Hepatocyte (in vitro differentiated cells): ENCODE results near the gene ZNF92. TPM values are rescaled to one million over a fixed set of nuclear protein-coding genes. Genes with fewer than 3 reads are reported as not detected.
"Not testable (repeated sequence)": the region's sequence is repeated elsewhere in the genome, so short reads cannot be mapped to it uniquely, and the experiment has no call there.

ENCODE experiments used
- DNase-seq: peaks from one replicate; pipeline ENCODE4 v3.0.0-alpha.2; 2016; ENCODE audit warnings: low spot score
- H2AFZ ChIP-seq: fragments of 200-600 bp; sonication (generic); 2 replicates; pipeline ENCODE4 v1.6.0; 2016; ENCODE audit warnings: antibody characterized with exemption, mild to moderate bottlenecking
- H3K27ac ChIP-seq: fragments of 200-600 bp; sonication (generic); 2 replicates; pipeline ENCODE4 v1.5.1; 2016; ENCODE audit warnings: mild to moderate bottlenecking
- H3K27me3 ChIP-seq: fragments of 200-600 bp; sonication (generic); 2 replicates; pipeline ENCODE4 v1.6.1; 2016
- H3K36me3 ChIP-seq: fragments of 200-600 bp; sonication (generic); replicated peaks from 2 replicates; pipeline ENCODE4 v1.5.1; 2016; ENCODE audit warnings: low read depth; ENCODE audit not compliant: insufficient read depth
- H3K4me1 ChIP-seq: fragments of 200-600 bp; sonication (generic); 2 replicates; pipeline ENCODE4 v1.5.1; 2016; ENCODE audit warnings: mild to moderate bottlenecking, moderate library complexity; ENCODE audit not compliant: insufficient read depth
- H3K4me2 ChIP-seq: fragments of 200-600 bp; sonication (generic); 2 replicates; pipeline ENCODE4 v1.6.0; 2016
- H3K4me3 ChIP-seq: fragments of 200-600 bp; sonication (generic); 2 replicates; pipeline ENCODE4 v1.5.1; 2016; ENCODE audit warnings: mild to moderate bottlenecking
- H3K79me2 ChIP-seq: fragments of 200-600 bp; sonication (generic); 2 replicates; pipeline ENCODE4 v1.6.0; 2017; ENCODE audit warnings: mild to moderate bottlenecking
- H3K9me2 ChIP-seq: fragments of 200-600 bp; sonication (generic); replicated peaks from 2 replicates; pipeline ENCODE4 v1.6.0; 2017; ENCODE audit warnings: mild to moderate bottlenecking; ENCODE audit not compliant: insufficient read depth
- H3K9me3 ChIP-seq: fragments of 200-600 bp; sonication (generic); 2 replicates; pipeline ENCODE4 v1.5.1; 2016; ENCODE audit warnings: low read depth, mild to moderate bottlenecking
- H4K20me1 ChIP-seq: fragments of 200-600 bp; sonication (generic); 2 replicates; pipeline ENCODE4 v1.6.0; 2016; ENCODE audit warnings: mild to moderate bottlenecking; ENCODE audit not compliant: insufficient read depth, poor library complexity, severe bottlenecking
- CTCF ChIP-seq: fragments of 200-600 bp; sonication (generic); IDR thresholded peaks from 2 replicates; pipeline ENCODE4 v1.5.1; 2016; ENCODE audit warnings: antibody characterized with exemption, mild to moderate bottlenecking; ENCODE audit not compliant: poor library complexity
- EZH2 ChIP-seq: fragments of 200-600 bp; sonication (generic); IDR thresholded peaks from 2 replicates; pipeline ENCODE4 v1.6.1; 2016; ENCODE audit warnings: antibody characterized with exemption, mild to moderate bottlenecking, borderline replicate concordance
- EZH2phosphoT487 ChIP-seq: fragments of 200-600 bp; sonication (generic); IDR thresholded peaks from one replicate; pipeline ENCODE4 v1.6.1; 2018; ENCODE audit warnings: antibody characterized with exemption, mild to moderate bottlenecking, low read depth, moderate library complexity; ENCODE audit not compliant: unreplicated experiment, severe bottlenecking
- WGBS: methylation state at CpG from one replicate; pipeline ENCODE4 v1.1.6; 2016; ENCODE audit warnings: low lambda C conversion rate; ENCODE audit errors: missing lambda C conversion rate; 5-methylcytosine and 5-hydroxymethylcytosine counted together
- polyA plus RNA-seq: library from polyadenylated mRNA; unstranded; fragments of >200 nt; fragmentation: Nextera tagmentation; extraction: Ambion mirVana; gene quantifications from 2 replicates; pipeline ENCODE4 v1.2.1, GENCODE V29; 2016
- total RNA-seq: library from RNA; depleted of rRNA; stranded (reverse); fragments of >200 nt; gene quantifications from 2 replicates; pipeline ENCODE4 v1.2.3, GENCODE V29; 2014

Gene ZNF92
- total and polyA plus RNA-seq, 2 experiments from 2014 or later: 3.0 to 11.3 TPM

- peaks cover 6% of the 10 kb centered on the region for H3K4me1 ChIP-seq
- no peak for TF ChIP-seq CTCF
- TF ChIP-seq EZH2: no peak
- TF ChIP-seq EZH2phosphoT487: no peak
- no peaks in the 10 kb centered on the region for H3K27me3 ChIP-seq
- no peak overlapping the region for H3K4me2 ChIP-seq
- H3K36me3 ChIP-seq: no peaks in the 10 kb centered on the region
- 88% methylated on average over 3 of the region's 3 CpGs for WGBS
- H3K9me2 ChIP-seq: no peaks in the 10 kb centered on the region
- no peak overlapping the region for H3K4me3 ChIP-seq
- no peak overlapping the region for H3K27ac ChIP-seq
- no peak overlapping the region for H2AFZ ChIP-seq
- H3K9me3 ChIP-seq: no peaks in the 10 kb centered on the region
- no peaks in the 10 kb centered on the region for H4K20me1 ChIP-seq
- H3K79me2 ChIP-seq: no peaks in the 10 kb centered on the region
- no peak for DNase-seq
Observed at GRCh38 chr7:65339257-65339656, 34.4 kb upstream of the ZNF92 start.

GRCh38 chr7:65342723-65343629 lies 30.7 kb upstream of the ZNF92 start:
- no peaks in the 10 kb centered on the region for H3K36me3 ChIP-seq
- no peak overlapping the region for H2AFZ ChIP-seq
- H3K27ac ChIP-seq: peak overlapping the region; percentile 28
- no peaks in the 10 kb centered on the region for H3K79me2 ChIP-seq
- TF ChIP-seq EZH2 (no peak), CTCF (no peak), EZH2phosphoT487 (no peak)
- peak; percentile 19 for DNase-seq
- no peaks in the 10 kb centered on the region for H4K20me1 ChIP-seq
- H3K4me3 ChIP-seq: no peak overlapping the region
- H3K9me2 ChIP-seq: no peaks in the 10 kb centered on the region
- peak overlapping the region; percentile 50 for H3K4me2 ChIP-seq
- WGBS: 78% methylated on average over 4 of the region's 4 CpGs
- H3K4me1 ChIP-seq: peaks cover 6% of the 10 kb centered on the region
- H3K27me3 ChIP-seq: no peaks in the 10 kb centered on the region
- no peaks in the 10 kb centered on the region for H3K9me3 ChIP-seq

GRCh38 chr7:65344541-65344940 lies 29.1 kb upstream of the ZNF92 start:
- not testable (repeated sequence) for DNase-seq, H3K4me3 ChIP-seq

GRCh38 chr7:65354263-65354662 lies 19.4 kb upstream of the ZNF92 start:
- no peaks in the 10 kb centered on the region for H3K4me1 ChIP-seq
- H3K79me2 ChIP-seq: no peaks in the 10 kb centered on the region
- H3K36me3 ChIP-seq: no peaks in the 10 kb centered on the region
- no peaks in the 10 kb centered on the region for H3K9me3 ChIP-seq
- no peak overlapping the region for H2AFZ ChIP-seq
- H3K27me3 ChIP-seq: no peaks in the 10 kb centered on the region
- H3K4me3 ChIP-seq: no peak overlapping the region
- 99% methylated on average over 4 of the region's 4 CpGs for WGBS
- H3K4me2 ChIP-seq: no peak overlapping the region
- DNase-seq: no peak
- TF ChIP-seq EZH2phosphoT487 (no peak), EZH2 (no peak), CTCF (no peak)
- no peaks in the 10 kb centered on the region for H3K9me2 ChIP-seq
- no peaks in the 10 kb centered on the region for H4K20me1 ChIP-seq
- no peak overlapping the region for H3K27ac ChIP-seq

More at GRCh38 chr7:65344541-65344940, 29.1 kb upstream of the ZNF92 start:
- WGBS: 92% methylated on average over 4 of the region's 4 CpGs
- not testable (repeated sequence) for H3K79me2 ChIP-seq, H3K4me2 ChIP-seq, H3K27ac ChIP-seq, H3K36me3 ChIP-seq, H3K9me3 ChIP-seq, H4K20me1 ChIP-seq, H2AFZ ChIP-seq, H3K27me3 ChIP-seq, H3K9me2 ChIP-seq, H3K4me1 ChIP-seq
